ENCODE measurements around the gene KRTDAP.

Gene KRTDAP

GRCh38 chr19:35512831-35513627 is 22.8 kb upstream of the KRTDAP start:
- no peak for DNase-seq

GRCh38 chr19:35511337-35511736 is 21.1 kb upstream of the KRTDAP start:
- DNase-seq, result no peak

- no peak for DNase-seq
Measured at GRCh38 chr19:35510626-35510964, 20.3 kb upstream of the KRTDAP start.

GRCh38 chr19:35509861-35510625 is 19.8 kb upstream of the KRTDAP start:
- peak; percentile 90 for DNase-seq

- DNase-seq, result peak; percentile 28
Measured at GRCh38 chr19:35509018-35509652, 18.9 kb upstream of the KRTDAP start.

- DNase-seq, result no peak
Measured at GRCh38 chr19:35508129-35508528, 17.9 kb upstream of the KRTDAP start.

- DNase-seq, result no peak
Measured at GRCh38 chr19:35507561-35507960, 17.3 kb upstream of the KRTDAP start.

GRCh38 chr19:35506011-35506410 is 15.7 kb upstream of the KRTDAP start:
- DNase-seq, result no peak

GRCh38 chr19:35502751-35503150 is 12.5 kb upstream of the KRTDAP start:
- no peak for DNase-seq

- no peak for DNase-seq
Measured at GRCh38 chr19:35501684-35502083, 11.4 kb upstream of the KRTDAP start.

GRCh38 chr19:35500611-35501010 is 10.3 kb upstream of the KRTDAP start:
- DNase-seq, result no peak

GRCh38 chr19:35498984-35499527 is 8.8 kb upstream of the KRTDAP start:
- no peak for DNase-seq

- no peak for DNase-seq
Measured at GRCh38 chr19:35498220-35498619, 8.0 kb upstream of the KRTDAP start.

- no peak for DNase-seq
Measured at GRCh38 chr19:35497406-35497805, 7.1 kb upstream of the KRTDAP start.

- peak; percentile 77 for DNase-seq
Measured at GRCh38 chr19:35495107-35496064, 5.1 kb upstream of the KRTDAP start.

- DNase-seq, result no peak
Measured at GRCh38 chr19:35493971-35494370, 3.7 kb upstream of the KRTDAP start.

- DNase-seq, result no peak
Measured at GRCh38 chr19:35491836-35492360, 1.6 kb upstream of the KRTDAP start.

- no peak for DNase-seq
Measured at GRCh38 chr19:35488677-35489076, 1.6 kb downstream of the KRTDAP start.

- no peak for DNase-seq
Measured at GRCh38 chr19:35487656-35488182, 2.5 kb downstream of the KRTDAP start.

GRCh38 chr19:35486268-35486708 is 4.0 kb downstream of the KRTDAP start:
- no peak for DNase-seq

GRCh38 chr19:35484252-35485036 is 5.8 kb downstream of the KRTDAP start:
- no peak for DNase-seq

Data from eye (tissue), 1 donor.